Activated CD4-positive, alpha-beta memory T cell treated with anti-CD3 and anti-CD28 coated beads for 36 hours (primary cell): Measurements from ENCODE around the gene MED22. TPM values are rescaled to one million over a fixed set of nuclear protein-coding genes. Genes with fewer than 3 reads are reported as not detected.
"Not testable (repeated sequence)": the region's sequence is repeated elsewhere in the genome, so short reads cannot be mapped to it uniquely, and the experiment has no call there.

Source experiments
- CTCF ChIA-PET: fragments of 350-600 bp; sonication (Branson Sonifier 250); formaldehyde crosslinking; loops from one replicate; lab custom pipeline; 2021; ENCODE audit warnings: antibody characterized with exemption, inconsistent platforms; lab: Charles Lee
- POLR2A ChIA-PET: fragments of 350-600 bp; sonication (Branson Sonifier 250); formaldehyde crosslinking; loops from one replicate; lab custom pipeline; 2021; ENCODE audit warnings: antibody characterized with exemption; lab: Charles Lee
- DNase-seq: peaks from one replicate; pipeline ENCODE4 v3.0.0-alpha.2; 2020
- H3K27ac Mint-ChIP-seq: one replicate; pipeline ENCODE4 v1.8.0; 2021; ENCODE audit warnings: mixed read lengths
- H3K27me3 Mint-ChIP-seq: one replicate; pipeline ENCODE4 v1.8.0; 2021; ENCODE audit warnings: mixed read lengths
- H3K36me3 Mint-ChIP-seq: one replicate; pipeline ENCODE4 v1.8.0; 2021; ENCODE audit warnings: mixed read lengths
- H3K4me1 Mint-ChIP-seq: one replicate; pipeline ENCODE4 v1.8.0; 2021; ENCODE audit warnings: low read depth, mixed read lengths
- H3K4me3 Mint-ChIP-seq: one replicate; pipeline ENCODE4 v1.8.0; 2021; ENCODE audit warnings: mild to moderate bottlenecking, mixed read lengths
- H3K9me3 Mint-ChIP-seq: one replicate; pipeline ENCODE4 v1.8.0; 2021; ENCODE audit warnings: mixed read lengths
- intact Hi-C: fragments of 100-400 bp; cut with micrococcal nuclease; formaldehyde crosslinking; loops from one replicate; pipeline ENCODE4 v1.15.1; 2023
- total RNA-seq, 2 experiments: library from RNA; stranded (reverse); gene quantifications; one replicate each; pipeline ENCODE4 v1.2.3, GENCODE V29; 2021

Gene MED22
- total RNA-seq, 2 experiments from 2014 or later = 20.8 to 20.9 TPM

DNA sequence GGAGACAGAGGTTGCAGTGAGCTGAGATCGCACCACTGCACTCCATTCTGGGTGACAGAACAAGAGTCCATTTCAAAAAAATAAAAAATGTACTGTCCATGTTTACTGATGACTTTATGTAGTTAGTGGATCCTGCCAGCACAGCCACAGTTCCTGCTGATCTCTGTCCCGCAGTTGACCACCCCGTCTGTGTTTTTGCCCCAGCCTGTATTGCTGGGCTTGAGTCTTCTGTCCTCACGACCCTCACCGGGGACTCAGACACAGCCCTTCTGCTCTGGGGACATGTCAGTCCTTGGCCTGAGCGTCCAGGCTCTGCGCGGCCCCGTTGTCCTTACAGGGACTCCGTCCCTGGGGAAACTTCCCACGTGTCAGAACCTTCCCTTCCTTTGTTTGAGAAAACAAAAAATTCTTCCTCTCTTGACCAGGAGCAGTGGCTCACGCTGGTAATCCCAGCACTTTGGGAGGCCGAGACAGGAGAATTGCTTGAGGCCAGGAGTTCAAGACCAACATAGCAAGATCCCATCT lies 26.5 kb downstream of the MED22 start:
- intact Hi-C loops = no loop called here
- DNase-seq = no peak
- CTCF ChIA-PET = no interaction called here
- no peaks in the 10 kb centered on the region for H3K4me1 Mint-ChIP-seq
- no peak overlapping the region for H3K4me3 Mint-ChIP-seq
- H3K36me3 Mint-ChIP-seq = no peaks in the 10 kb centered on the region
- H3K9me3 Mint-ChIP-seq = no peaks in the 10 kb centered on the region
- peaks cover 3% of the 10 kb centered on the region for H3K27me3 Mint-ChIP-seq
- POLR2A ChIA-PET = no interaction called here
- no peak overlapping the region for H3K27ac Mint-ChIP-seq

DNA sequence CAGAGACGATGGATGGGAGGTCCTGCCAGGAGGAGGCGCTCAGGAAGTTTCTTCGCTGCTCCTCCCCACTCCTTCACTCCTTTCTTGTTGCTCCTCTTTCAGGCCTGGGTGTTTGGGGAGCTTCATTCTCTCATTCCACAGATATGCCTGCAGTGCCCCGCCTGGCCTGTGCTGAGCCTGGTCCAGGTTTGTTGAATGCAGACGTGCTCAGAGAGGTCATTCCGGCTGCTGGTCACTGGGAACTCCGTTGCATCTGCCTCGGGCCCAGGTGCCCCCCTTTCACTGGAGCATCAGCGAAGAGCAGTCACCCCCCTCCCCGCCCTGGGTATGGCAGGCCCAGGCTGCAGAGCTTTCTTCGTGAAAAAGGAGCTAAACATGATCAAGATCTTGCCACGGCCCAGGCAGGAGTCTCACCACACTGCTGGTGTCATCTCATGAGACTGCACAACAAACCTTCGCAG lies 27.5 kb downstream of the MED22 start:
- DNase-seq = no peak
- H3K4me3 Mint-ChIP-seq = no peak overlapping the region
- intact Hi-C loops = no loop called here
- H3K9me3 Mint-ChIP-seq = no peaks in the 10 kb centered on the region
- H3K36me3 Mint-ChIP-seq = no peaks in the 10 kb centered on the region
- no peak overlapping the region for H3K27ac Mint-ChIP-seq
- ChIA-PET POLR2A (no interaction called here), CTCF (interaction anchor here (0.8 kb wide), 1 partner anchor 9 kb away, joined by 5 read pairs; no protein-coding TSS in a partner anchor)
- H3K27me3 Mint-ChIP-seq = peaks cover 5% of the 10 kb centered on the region
- H3K4me1 Mint-ChIP-seq = no peaks in the 10 kb centered on the region

DNA sequence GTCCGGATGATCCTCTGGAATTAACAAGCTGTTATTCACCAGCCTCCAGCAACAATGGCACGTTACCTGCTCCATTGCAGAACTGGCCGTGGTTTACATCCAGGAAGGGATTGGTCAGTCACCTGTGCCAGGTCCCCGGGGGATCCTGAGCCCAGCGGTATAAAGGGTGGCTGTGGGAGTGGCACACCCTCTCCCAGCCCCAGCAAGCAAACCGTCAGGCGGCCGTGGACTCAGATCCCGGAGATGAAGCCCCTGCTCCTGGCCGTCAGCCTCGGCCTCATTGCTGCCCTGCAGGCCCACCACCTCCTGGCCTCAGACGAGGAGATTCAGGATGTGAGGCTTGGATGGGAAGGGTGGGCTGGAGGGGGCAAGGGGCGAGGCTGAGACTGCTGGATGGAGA lies 30.4 kb downstream of the MED22 start:
- H3K27me3 Mint-ChIP-seq, H3K27ac Mint-ChIP-seq, H3K4me3 Mint-ChIP-seq, H3K36me3 Mint-ChIP-seq, H3K4me1 Mint-ChIP-seq, DNase-seq, CTCF ChIA-PET, H3K9me3 Mint-ChIP-seq, POLR2A ChIA-PET, intact Hi-C loops: not testable (repeated sequence)

DNA sequence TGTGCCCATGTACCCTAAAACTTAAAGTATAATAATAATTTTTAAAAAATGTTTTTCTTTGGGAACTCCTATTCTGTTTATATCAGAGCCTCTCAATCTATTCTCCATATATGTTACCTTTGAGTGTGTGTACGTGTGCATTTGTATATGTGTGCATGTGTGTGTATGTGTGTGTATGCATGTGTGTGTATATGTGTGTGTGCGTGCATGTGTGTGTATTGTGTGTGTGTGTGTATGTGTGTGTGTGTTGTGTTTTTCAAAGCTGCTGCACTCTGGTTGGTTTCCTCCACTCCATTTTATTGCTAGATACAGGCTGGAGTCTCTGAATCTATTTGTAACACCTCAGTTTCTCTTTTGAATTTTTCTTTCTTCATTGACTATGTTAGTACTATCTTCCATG lies 31.9 kb downstream of the MED22 start:
- no peak overlapping the region for H3K27ac Mint-ChIP-seq
- no peaks in the 10 kb centered on the region for H3K9me3 Mint-ChIP-seq
- POLR2A ChIA-PET = no interaction called here
- CTCF ChIA-PET = no interaction called here
- no peaks in the 10 kb centered on the region for H3K4me1 Mint-ChIP-seq
- intact Hi-C loops = no loop called here
- H3K4me3 Mint-ChIP-seq = no peak overlapping the region
- no peak for DNase-seq
- H3K36me3 Mint-ChIP-seq = no peaks in the 10 kb centered on the region
- peaks cover 2% of the 10 kb centered on the region for H3K27me3 Mint-ChIP-seq

GRCh38 chr9:133309608-133310007 lies 38.3 kb downstream of the MED22 start:
- POLR2A ChIA-PET = no interaction called here
- intact Hi-C loops = no loop called here
- H3K4me1 Mint-ChIP-seq = no peaks in the 10 kb centered on the region
- H3K9me3 Mint-ChIP-seq = no peaks in the 10 kb centered on the region
- peaks cover 11% of the 10 kb centered on the region for H3K27me3 Mint-ChIP-seq
- H3K4me3 Mint-ChIP-seq = no peak overlapping the region
- no peak for DNase-seq
- H3K36me3 Mint-ChIP-seq = no peaks in the 10 kb centered on the region
- no peak overlapping the region for H3K27ac Mint-ChIP-seq
- CTCF ChIA-PET = no interaction called here

DNA sequence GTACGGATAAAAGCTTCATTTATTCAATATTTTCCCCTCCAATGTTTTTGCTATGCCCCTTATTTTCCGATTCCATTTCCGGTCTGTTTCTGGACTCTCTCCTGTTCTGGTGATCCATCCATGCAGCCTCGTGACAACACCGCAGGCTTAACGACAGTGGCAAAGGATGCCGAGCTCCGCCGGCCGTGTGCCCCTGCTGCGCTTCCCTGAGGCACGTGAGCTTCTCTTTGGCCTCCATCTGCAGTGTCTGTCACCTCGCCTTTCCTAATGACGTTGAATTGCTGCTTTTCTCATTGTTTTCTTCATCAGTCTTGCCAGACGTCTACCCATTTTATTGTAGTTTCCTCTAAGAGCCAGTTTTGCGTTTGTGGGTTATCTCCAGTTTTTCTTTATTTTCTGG lies 40.6 kb downstream of the MED22 start:
- no peaks in the 10 kb centered on the region for H3K4me1 Mint-ChIP-seq
- ChIA-PET CTCF (no interaction called here), POLR2A (no interaction called here)
- no peaks in the 10 kb centered on the region for H3K9me3 Mint-ChIP-seq
- no peaks in the 10 kb centered on the region for H3K36me3 Mint-ChIP-seq
- no peak overlapping the region for H3K27ac Mint-ChIP-seq
- peaks cover 11% of the 10 kb centered on the region for H3K27me3 Mint-ChIP-seq
- intact Hi-C loops = no loop called here
- DNase-seq = no peak
- no peak overlapping the region for H3K4me3 Mint-ChIP-seq

DNA sequence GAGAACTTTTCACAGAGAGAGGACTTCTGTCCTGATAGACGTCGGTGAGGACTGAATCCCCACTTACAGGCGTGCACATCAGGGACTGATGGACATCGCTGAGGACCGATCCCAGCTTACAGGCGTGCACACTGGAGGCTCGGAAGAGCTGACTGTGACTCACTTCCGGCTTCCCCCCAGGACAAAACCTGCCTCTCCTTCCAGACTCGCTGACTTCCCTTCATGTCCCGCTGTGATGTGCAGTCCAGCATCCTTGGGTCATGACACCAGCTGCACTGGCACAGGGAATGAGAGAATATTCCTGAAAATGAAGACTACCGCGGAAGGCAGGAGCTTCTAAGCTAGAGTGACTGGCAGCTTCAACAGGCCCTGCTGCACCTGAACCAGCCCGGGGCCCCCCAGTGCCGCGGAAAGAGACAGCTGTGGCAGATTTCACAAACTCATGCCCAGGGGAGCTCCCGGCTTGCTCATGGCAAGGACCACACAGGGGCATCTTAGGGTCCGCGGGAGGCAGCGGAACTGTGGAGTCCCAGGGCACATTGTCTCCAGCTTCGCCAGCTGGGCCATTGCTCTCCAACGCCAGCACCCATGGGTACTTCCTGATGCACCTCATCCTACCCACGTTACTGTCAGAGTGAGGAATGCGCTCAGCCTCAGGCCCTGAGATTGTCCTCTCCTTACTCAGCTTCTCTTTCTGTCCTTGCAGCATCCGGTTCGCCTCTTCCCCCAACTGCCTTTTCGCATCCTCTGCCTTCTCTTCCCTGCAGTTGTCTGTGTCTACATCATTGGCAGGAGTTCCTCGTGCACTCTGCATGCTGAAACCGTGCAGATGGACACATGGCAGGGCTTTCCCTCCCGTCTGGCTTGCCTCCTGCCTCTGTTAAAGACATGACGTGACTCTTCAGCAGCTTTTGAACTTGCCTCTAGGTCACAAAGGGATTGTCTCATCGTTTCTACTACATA lies 41.4 kb downstream of the MED22 start:
- intact Hi-C loops = no loop called here
- no peaks in the 10 kb centered on the region for H3K36me3 Mint-ChIP-seq
- ChIA-PET CTCF (interaction anchor here (0.9 kb wide), 1 partner anchor 121 kb away, joined by 4 read pairs; no protein-coding TSS in a partner anchor), POLR2A (no interaction called here)
- no peaks in the 10 kb centered on the region for H3K4me1 Mint-ChIP-seq
- H3K27ac Mint-ChIP-seq = no peak overlapping the region
- no peak overlapping the region for H3K4me3 Mint-ChIP-seq
- DNase-seq = no peak
- peaks cover 11% of the 10 kb centered on the region for H3K27me3 Mint-ChIP-seq
- H3K9me3 Mint-ChIP-seq = no peaks in the 10 kb centered on the region

GRCh38 chr9:133305731-133306130 lies 42.2 kb downstream of the MED22 start:
- H3K4me3 Mint-ChIP-seq = no peak overlapping the region
- no peak overlapping the region for H3K27ac Mint-ChIP-seq
- DNase-seq = no peak
- no peaks in the 10 kb centered on the region for H3K36me3 Mint-ChIP-seq
- H3K27me3 Mint-ChIP-seq = peaks cover 11% of the 10 kb centered on the region
- H3K4me1 Mint-ChIP-seq = no peaks in the 10 kb centered on the region
- intact Hi-C loops = no loop called here
- ChIA-PET POLR2A (no interaction called here), CTCF (interaction anchor here (0.9 kb wide), 1 partner anchor 120 kb away, joined by 4 read pairs; no protein-coding TSS in a partner anchor)
- H3K9me3 Mint-ChIP-seq = no peaks in the 10 kb centered on the region

DNA sequence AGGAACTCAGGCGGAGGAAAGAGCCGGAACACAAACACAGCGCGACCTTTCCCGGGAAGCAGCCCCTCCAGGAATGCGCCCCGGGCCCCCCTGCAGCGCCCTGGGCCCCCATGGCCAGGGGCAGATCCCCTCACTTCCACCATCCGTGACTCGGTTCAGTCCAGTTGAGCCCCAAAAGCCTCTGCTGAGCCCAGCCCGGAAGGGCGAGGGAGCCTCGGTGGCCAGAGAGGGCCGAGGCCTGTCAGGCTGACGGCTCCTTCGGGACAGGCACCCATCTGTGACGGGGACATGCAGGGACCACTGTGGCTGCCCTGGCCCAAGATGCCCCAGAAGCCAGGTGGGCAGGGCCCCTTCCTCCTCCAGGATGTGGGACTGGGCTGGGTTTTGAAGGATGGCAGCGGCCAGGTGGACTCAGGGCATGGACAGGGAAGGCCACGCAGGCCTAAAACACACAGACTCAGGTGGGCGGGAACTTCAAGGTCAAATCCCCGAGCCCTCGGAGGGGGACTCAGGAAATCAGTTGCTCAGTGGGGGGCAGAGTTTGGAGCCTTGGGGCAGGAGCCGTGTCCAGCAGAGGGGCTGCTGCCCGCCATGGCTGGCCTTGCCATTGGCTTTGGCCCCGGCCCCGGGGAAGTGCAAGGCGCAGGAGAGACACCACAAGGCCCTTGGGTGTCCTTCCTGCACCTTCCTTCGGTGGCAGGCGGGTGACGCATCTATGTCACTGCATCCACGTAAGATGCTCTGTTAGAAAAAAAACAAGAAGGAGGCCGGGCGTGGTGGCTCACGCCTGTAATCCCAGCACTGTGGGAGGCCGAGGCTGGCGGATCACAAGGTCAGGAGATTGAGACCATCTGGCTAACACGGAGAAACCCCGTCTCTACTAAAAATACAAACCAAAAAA lies 43.2 kb downstream of the MED22 start:
- no peaks in the 10 kb centered on the region for H3K9me3 Mint-ChIP-seq
- no peak overlapping the region for H3K27ac Mint-ChIP-seq
- POLR2A ChIA-PET = no interaction called here
- H3K4me1 Mint-ChIP-seq = no peaks in the 10 kb centered on the region
- CTCF ChIA-PET = no interaction called here
- intact Hi-C loops = no loop called here
- no peak overlapping the region for H3K4me3 Mint-ChIP-seq
- H3K36me3 Mint-ChIP-seq = no peaks in the 10 kb centered on the region
- peaks cover 7% of the 10 kb centered on the region for H3K27me3 Mint-ChIP-seq
- no peak for DNase-seq

GRCh38 chr9:133304158-133304470 lies 43.8 kb downstream of the MED22 start:
- no peak overlapping the region for H3K4me3 Mint-ChIP-seq
- intact Hi-C loops = no loop called here
- H3K27me3 Mint-ChIP-seq = peaks cover under 1% of the 10 kb centered on the region
- no peaks in the 10 kb centered on the region for H3K9me3 Mint-ChIP-seq
- ChIA-PET CTCF (no interaction called here), POLR2A (no interaction called here)
- no peak overlapping the region for H3K27ac Mint-ChIP-seq
- no peak for DNase-seq
- no peaks in the 10 kb centered on the region for H3K4me1 Mint-ChIP-seq
- no peaks in the 10 kb centered on the region for H3K36me3 Mint-ChIP-seq

- intact Hi-C loops = no loop called here
- ChIA-PET CTCF (no interaction called here), POLR2A (no interaction called here)
- H3K27me3 Mint-ChIP-seq = no peaks in the 10 kb centered on the region
- H3K36me3 Mint-ChIP-seq = no peaks in the 10 kb centered on the region
- no peak for DNase-seq
- H3K4me1 Mint-ChIP-seq = no peaks in the 10 kb centered on the region
- H3K9me3 Mint-ChIP-seq = no peaks in the 10 kb centered on the region
- no peak overlapping the region for H3K4me3 Mint-ChIP-seq
- no peak overlapping the region for H3K27ac Mint-ChIP-seq
Measured at GRCh38 chr9:133303266-133304157, 44.4 kb downstream of the MED22 start.
